HEK293 (cell line): Measurements from ENCODE around the gene USP32.

Experiments
- AEBP2 ChIP-seq: fragments of 450-650 bp; formaldehyde crosslinking; IDR thresholded peaks from 2 replicates; pipeline ENCODE4 v1.5.1; 2016; ENCODE audit warnings: missing biosample characterization, missing genetic modification characterization, borderline replicate concordance
- HOXA7 ChIP-seq: sonication (generic); formaldehyde crosslinking; IDR thresholded peaks from 2 replicates; pipeline ENCODE4 v1.8.1; 2022; ENCODE audit warnings: missing genetic modification reagents, borderline replicate concordance
- HOXC10 ChIP-seq: sonication (generic); formaldehyde crosslinking; IDR thresholded peaks from 2 replicates; pipeline ENCODE4 v1.8.1; 2023; ENCODE audit warnings: mild to moderate bottlenecking, missing genetic modification reagents
- KLF1 ChIP-seq: fragments of 450-650 bp; formaldehyde crosslinking; IDR thresholded peaks from 2 replicates; pipeline ENCODE4 v1.5.1; 2016; ENCODE audit warnings: missing biosample characterization, missing genetic modification characterization
- KLF16 ChIP-seq: fragments of 450-650 bp; formaldehyde crosslinking; IDR thresholded peaks from 2 replicates; pipeline ENCODE4 v1.5.1; 2017; ENCODE audit warnings: missing biosample characterization, missing genetic modification characterization
- KLF8 ChIP-seq: fragments of 450-650 bp; formaldehyde crosslinking; IDR thresholded peaks from 2 replicates; pipeline ENCODE4 v1.5.1; 2016; ENCODE audit warnings: missing biosample characterization, missing genetic modification characterization
- KLF9 ChIP-seq: fragments of 450-650 bp; formaldehyde crosslinking; IDR thresholded peaks from 2 replicates; pipeline ENCODE4 v1.5.1; 2016; ENCODE audit warnings: missing biosample characterization, missing genetic modification characterization, low read depth
- RBAK ChIP-seq: fragments of 450-650 bp; formaldehyde crosslinking; IDR thresholded peaks from 2 replicates; pipeline ENCODE4 v1.5.1; 2016; ENCODE audit warnings: missing biosample characterization, missing genetic modification characterization
- TSHZ1 ChIP-seq: fragments of 450-650 bp; formaldehyde crosslinking; IDR thresholded peaks from 2 replicates; pipeline ENCODE4 v1.5.1; 2016; ENCODE audit warnings: missing biosample characterization, missing genetic modification characterization, borderline replicate concordance
- WT1 ChIP-seq: fragments of 450-650 bp; formaldehyde crosslinking; IDR thresholded peaks from 2 replicates; pipeline ENCODE4 v1.5.1; 2016; ENCODE audit warnings: missing biosample characterization, missing genetic modification characterization
- YY1 ChIP-seq: fragments of 450-650 bp; formaldehyde crosslinking; IDR thresholded peaks from 2 replicates; pipeline ENCODE4 v1.5.1; 2018; ENCODE audit warnings: missing biosample characterization, missing genetic modification characterization
- YY2 ChIP-seq: fragments of 450-650 bp; formaldehyde crosslinking; IDR thresholded peaks from 2 replicates; pipeline ENCODE4 v1.5.1; 2016; ENCODE audit warnings: missing biosample characterization, missing genetic modification characterization
- ZBTB1 ChIP-seq: fragments of 450-650 bp; formaldehyde crosslinking; IDR thresholded peaks from 2 replicates; pipeline ENCODE4 v1.5.1; 2016; ENCODE audit warnings: missing biosample characterization, missing genetic modification characterization
- ZNF114 ChIP-seq: fragments of 450-650 bp; formaldehyde crosslinking; IDR thresholded peaks from 2 replicates; pipeline ENCODE4 v1.5.0; 2017; ENCODE audit warnings: missing biosample characterization, missing genetic modification characterization
- ZNF214 ChIP-seq: fragments of 450-650 bp; formaldehyde crosslinking; IDR thresholded peaks from 2 replicates; pipeline ENCODE4 v1.5.1; 2017; ENCODE audit warnings: missing biosample characterization, mild to moderate bottlenecking, missing genetic modification characterization, borderline replicate concordance
- ZNF24 ChIP-seq: fragments of 450-650 bp; formaldehyde crosslinking; IDR thresholded peaks from 2 replicates; pipeline ENCODE4 v1.5.1; 2016; ENCODE audit warnings: missing biosample characterization, missing genetic modification characterization
- ZNF311 ChIP-seq: fragments of 450-650 bp; formaldehyde crosslinking; IDR thresholded peaks from 2 replicates; pipeline ENCODE4 v1.5.1; 2017; ENCODE audit warnings: missing biosample characterization, missing genetic modification characterization, borderline replicate concordance
- ZNF324 ChIP-seq: fragments of 450-650 bp; formaldehyde crosslinking; IDR thresholded peaks from 2 replicates; pipeline ENCODE4 v1.5.1; 2016; ENCODE audit warnings: missing biosample characterization, missing genetic modification characterization
- ZNF37A ChIP-seq: fragments of 450-650 bp; IDR thresholded peaks from 2 replicates; pipeline ENCODE4 v1.5.1; 2018; ENCODE audit warnings: missing biosample characterization, missing genetic modification characterization
- ZNF510 ChIP-seq: fragments of 450-650 bp; formaldehyde crosslinking; IDR thresholded peaks from 2 replicates; pipeline ENCODE4 v1.5.1; 2018; ENCODE audit warnings: mild to moderate bottlenecking, missing genetic modification characterization, missing biosample characterization; ENCODE audit not compliant: insufficient replicate concordance
- ZNF513 ChIP-seq: fragments of 450-650 bp; IDR thresholded peaks from 2 replicates; pipeline ENCODE4 v1.5.1; 2018; ENCODE audit warnings: missing biosample characterization, missing genetic modification characterization
- ZNF518A ChIP-seq: fragments of 450-650 bp; formaldehyde crosslinking; conservative IDR thresholded peaks from 2 replicates; pipeline ENCODE4 v1.5.1; 2016; ENCODE audit warnings: low read depth, missing biosample characterization, missing genetic modification characterization
- ZNF692 ChIP-seq: fragments of 450-650 bp; formaldehyde crosslinking; IDR thresholded peaks from 2 replicates; pipeline ENCODE4 v1.5.1; 2016; ENCODE audit warnings: missing biosample characterization, missing genetic modification characterization
- ZNF707 ChIP-seq: fragments of 450-650 bp; formaldehyde crosslinking; IDR thresholded peaks from 2 replicates; pipeline ENCODE4 v1.5.1; 2016; ENCODE audit warnings: missing biosample characterization, missing genetic modification characterization
- ZNF768 ChIP-seq: fragments of 450-650 bp; formaldehyde crosslinking; IDR thresholded peaks from 2 replicates; pipeline ENCODE4 v1.5.1; 2018; ENCODE audit warnings: missing biosample characterization, mild to moderate bottlenecking, missing genetic modification characterization
- ZNF776 ChIP-seq: fragments of 450-650 bp; formaldehyde crosslinking; IDR thresholded peaks from 2 replicates; pipeline ENCODE4 v1.5.0; 2017; ENCODE audit warnings: missing biosample characterization, missing genetic modification characterization, borderline replicate concordance
- ZNF777 ChIP-seq: fragments of 450-650 bp; formaldehyde crosslinking; IDR thresholded peaks from 2 replicates; pipeline ENCODE4 v1.5.1; 2017; ENCODE audit warnings: missing biosample characterization, missing genetic modification characterization, borderline replicate concordance

Gene USP32

GRCh38 chr17:60392042-60392844 lies at the start of gene USP32 (continued):
- TF ChIP-seq HOXA7 (CRISPR knock-in tag), result no peak
- TF ChIP-seq ZNF707 (tag by site-specific recombination), result no peak
- no peak for TF ChIP-seq ZNF776 (tag by site-specific recombination)
- TF ChIP-seq ZNF768 (tag by site-specific recombination), result no peak
- peak; percentile 43 for TF ChIP-seq ZNF518A
- TF ChIP-seq ZNF513 (tag by site-specific recombination), result no peak; the same call in 1 of the 2 replicates
- no peak; the same call in 1 of the 2 replicates for TF ChIP-seq WT1 (tag by site-specific recombination)
- TF ChIP-seq ZNF324, result peak; percentile 78
- no peak for TF ChIP-seq ZNF311 (tag by site-specific recombination)
- TF ChIP-seq TSHZ1 (tag by site-specific recombination), result 0 out of 2 replicates have a peak, but pooled peaks have one; percentile 47
- TF ChIP-seq ZNF692 (tag by site-specific recombination), result peak; percentile 58; the same call in 1 of the 2 replicates
- TF ChIP-seq ZNF24, result peak; percentile 67
- no peak for TF ChIP-seq ZNF510 (tag by site-specific recombination)
- no peak for TF ChIP-seq ZNF37A
- TF ChIP-seq RBAK (tag by site-specific recombination), result no peak
- TF ChIP-seq KLF9, result peak; percentile 96
- TF ChIP-seq YY2, result no peak
- no peak for TF ChIP-seq ZNF777 (tag by site-specific recombination)
- peak; percentile 89 for TF ChIP-seq KLF16 (tag by site-specific recombination)
- peak; percentile 98 for TF ChIP-seq KLF1 (tag by site-specific recombination)
- TF ChIP-seq YY1 (tag by site-specific recombination), result 0 out of 2 replicates have a peak, but pooled peaks have one; percentile 22
- TF ChIP-seq ZNF214 (tag by site-specific recombination), result no peak
- no peak for TF ChIP-seq AEBP2 (tag by site-specific recombination)
- TF ChIP-seq ZNF114 (tag by site-specific recombination), result no peak
- no peak for TF ChIP-seq HOXC10 (CRISPR knock-in tag)
- TF ChIP-seq ZBTB1 (tag by site-specific recombination), result peak; percentile 91
- TF ChIP-seq KLF8 (tag by site-specific recombination), result peak; percentile 100
